SK-N-MC (cell line): ENCODE data around the gene FAM107B.
"Not testable (repeated sequence)": the region's sequence is repeated elsewhere in the genome, so short reads cannot be mapped to it uniquely, and the experiment has no call there.

ENCODE experiments used
- EZH2 ChIP-seq: fragments of 200-600 bp; sonication (generic); IDR thresholded peaks from one replicate; pipeline ENCODE4 v1.6.1; 2017; ENCODE audit warnings: antibody characterized with exemption
- FOXP2 ChIP-seq: optimal IDR thresholded peaks from 2 replicates; pipeline ENCODE3; 2011; ENCODE audit warnings: mild to moderate bottlenecking, moderate library complexity; ENCODE audit not compliant: insufficient read depth; ENCODE audit errors: extremely low read length, control extremely low read depth
- POLR2AphosphoS5 ChIP-seq: IDR thresholded peaks from 2 replicates; pipeline ENCODE4 v1.6.1; 2012; ENCODE audit warnings: mild to moderate bottlenecking, low read depth, low read length, borderline replicate concordance

DNA sequence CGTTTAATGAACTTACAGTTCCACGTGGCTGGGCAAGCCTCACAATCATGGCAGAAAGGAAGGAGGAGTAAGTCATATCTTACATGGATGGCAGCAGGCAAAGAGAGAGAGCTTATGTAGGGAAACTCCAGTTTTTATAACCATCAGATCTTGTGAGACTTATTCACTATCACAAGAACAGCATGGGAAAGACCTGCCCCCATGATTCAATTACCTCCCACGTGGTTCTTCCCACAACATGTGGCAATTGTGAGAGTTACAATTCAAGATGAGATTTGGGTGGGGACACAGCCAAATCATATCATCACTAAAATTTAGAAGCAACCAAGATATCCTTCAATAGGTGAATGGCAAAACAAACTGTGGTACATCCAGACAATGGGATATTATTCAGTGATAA lies 65.4 kb downstream of the FAM107B start:
- not testable (repeated sequence) for TF ChIP-seq EZH2, POLR2AphosphoS5, FOXP2
